ENCODE data around the gene TAMALIN.

The TAMALIN gene

GRCh38 chr12:52014567-52015530 lies 8.1 kb downstream of the TAMALIN start:
- no peak for DNase-seq

- no peak for DNase-seq
Measured at GRCh38 chr12:52015532-52016041, 8.8 kb downstream of the TAMALIN start.

- no peak for DNase-seq
Measured at GRCh38 chr12:52018433-52019112, 11.8 kb downstream of the TAMALIN start.

GRCh38 chr12:52019113-52019770 lies 12.5 kb downstream of the TAMALIN start:
- DNase-seq = no peak

GRCh38 chr12:52020539-52021336 lies 14.0 kb downstream of the TAMALIN start:
- peak; percentile 60 to 65 for DNase-seq

GRCh38 chr12:52022841-52023181 lies 16.1 kb downstream of the TAMALIN start:
- DNase-seq = no peak

GRCh38 chr12:52023182-52023975 lies 16.6 kb downstream of the TAMALIN start:
- peak; percentile 88 to 89 for DNase-seq

- DNase-seq = no peak
Measured at GRCh38 chr12:52023976-52024688, 17.4 kb downstream of the TAMALIN start.

GRCh38 chr12:52024845-52025230 lies 18.1 kb downstream of the TAMALIN start:
- peak; percentile 17 to 38 for DNase-seq

- no peak for DNase-seq
Measured at GRCh38 chr12:52026263-52026662, 19.5 kb downstream of the TAMALIN start.

GRCh38 chr12:52027085-52027843 lies 20.5 kb downstream of the TAMALIN start:
- no peak for DNase-seq

GRCh38 chr12:52029685-52030084 lies 22.9 kb downstream of the TAMALIN start:
- DNase-seq = no peak

GRCh38 chr12:52032446-52032803 lies 25.7 kb downstream of the TAMALIN start:
- DNase-seq = no peak

- peak; percentile 80 to 83 for DNase-seq
Measured at GRCh38 chr12:52032804-52033445, 26.2 kb downstream of the TAMALIN start.

- no peak for DNase-seq
Measured at GRCh38 chr12:52033446-52034140, 26.8 kb downstream of the TAMALIN start.

GRCh38 chr12:52035190-52035589 lies 28.4 kb downstream of the TAMALIN start:
- no peak for DNase-seq

- DNase-seq = no peak
Measured at GRCh38 chr12:52035926-52036325, 29.2 kb downstream of the TAMALIN start.

- peak; percentile 81 to 84 for DNase-seq
Measured at GRCh38 chr12:52036587-52037171, 29.9 kb downstream of the TAMALIN start.

Data from activated CD4-positive, alpha-beta T cell treated with anti-CD3 and anti-CD28 coated beads, Interleukin-2, amount 50 U/mL, for 4 hours (primary cell).